ENCODE results near the gene FBXW11.

FBXW11 gene

GRCh38 chr5:172006321-172007174, at the start of gene FBXW11:
FBXW11 (minus strand) TSS chr5:172006638; CDS start chr5:172006502, 136 bp downstream.
- peak; percentile 88 to 95 (median 91) for DNase-seq (ENCODE audit: low read depth in 3 of 3)

GRCh38 chr5:172055996-172056395, 49.6 kb upstream of the FBXW11 start:
- DNase-seq (ENCODE audit: low read depth in 3 of 3) = no peak

GRCh38 chr5:172055421-172055820, 49.0 kb upstream of the FBXW11 start:
- no peak for DNase-seq (ENCODE audit: low read depth in 3 of 3)

GRCh38 chr5:172054611-172055153, 48.2 kb upstream of the FBXW11 start:
- DNase-seq (ENCODE audit: low read depth in 3 of 3) = no peak

GRCh38 chr5:172052450-172053236, 46.2 kb upstream of the FBXW11 start:
- DNase-seq (ENCODE audit: low read depth in 3 of 3) = no peak

GRCh38 chr5:172051643-172052339, 45.4 kb upstream of the FBXW11 start:
- DNase-seq (ENCODE audit: low read depth in 3 of 3) = no peak

- DNase-seq (ENCODE audit: low read depth in 3 of 3) = no peak
Observed at GRCh38 chr5:172050080-172050479, 43.6 kb upstream of the FBXW11 start.

GRCh38 chr5:172049226-172049796, 42.9 kb upstream of the FBXW11 start:
- no peak for DNase-seq (ENCODE audit: low read depth in 3 of 3)

GRCh38 chr5:172048539-172049101, 42.2 kb upstream of the FBXW11 start:
- no peak for DNase-seq (ENCODE audit: low read depth in 3 of 3)

GRCh38 chr5:172048170-172048422, 41.7 kb upstream of the FBXW11 start:
- DNase-seq (ENCODE audit: low read depth in 3 of 3) = no peak

GRCh38 chr5:172046593-172046992, 40.2 kb upstream of the FBXW11 start:
- no peak for DNase-seq (ENCODE audit: low read depth in 3 of 3)

- DNase-seq (ENCODE audit: low read depth in 3 of 3) = no peak
Observed at GRCh38 chr5:172045315-172045632, 38.8 kb upstream of the FBXW11 start.

- no peak for DNase-seq (ENCODE audit: low read depth in 3 of 3)
Observed at GRCh38 chr5:172044631-172045314, 38.3 kb upstream of the FBXW11 start.

- no peak for DNase-seq (ENCODE audit: low read depth in 3 of 3)
Observed at GRCh38 chr5:172043865-172044264, 37.4 kb upstream of the FBXW11 start.

GRCh38 chr5:172042183-172042582, 35.7 kb upstream of the FBXW11 start:
- no peak for DNase-seq (ENCODE audit: low read depth in 3 of 3)

GRCh38 chr5:172038167-172038566, 31.7 kb upstream of the FBXW11 start:
- no peak for DNase-seq (ENCODE audit: low read depth in 3 of 3)

GRCh38 chr5:172035049-172035448, 28.6 kb upstream of the FBXW11 start:
- DNase-seq (ENCODE audit: low read depth in 3 of 3) = no peak

- DNase-seq (ENCODE audit: low read depth in 3 of 3) = no peak
Observed at GRCh38 chr5:172031894-172032461, 25.5 kb upstream of the FBXW11 start.

GRCh38 chr5:172029876-172030275, 23.4 kb upstream of the FBXW11 start:
- DNase-seq (ENCODE audit: low read depth in 3 of 3) = no peak

- no peak for DNase-seq (ENCODE audit: low read depth in 3 of 3)
Observed at GRCh38 chr5:172028167-172028566, 21.7 kb upstream of the FBXW11 start.

Measured in stimulated activated CD4-positive, alpha-beta T cell treated with anti-CD3 and anti-CD28 coated beads, TNF-alpha, amount 100 ng/mL, for 48 hours (primary cell).